WI38 (cell line): ENCODE data around the gene CELA2B.

Experiments used
- H3K4me3 ChIP-seq: 2 replicates; pipeline ENCODE4 v1.5.1; 2011; ENCODE audit warnings: low read depth, mild to moderate bottlenecking, control low read depth, low read length
- TF ChIP-seq, protein P1 (sequence below): IDR thresholded peaks from 2 replicates; pipeline ENCODE4 v1.5.1; 2012; ENCODE audit warnings: low read depth, mild to moderate bottlenecking, control low read depth, low read length

CELA2B gene

DNA sequence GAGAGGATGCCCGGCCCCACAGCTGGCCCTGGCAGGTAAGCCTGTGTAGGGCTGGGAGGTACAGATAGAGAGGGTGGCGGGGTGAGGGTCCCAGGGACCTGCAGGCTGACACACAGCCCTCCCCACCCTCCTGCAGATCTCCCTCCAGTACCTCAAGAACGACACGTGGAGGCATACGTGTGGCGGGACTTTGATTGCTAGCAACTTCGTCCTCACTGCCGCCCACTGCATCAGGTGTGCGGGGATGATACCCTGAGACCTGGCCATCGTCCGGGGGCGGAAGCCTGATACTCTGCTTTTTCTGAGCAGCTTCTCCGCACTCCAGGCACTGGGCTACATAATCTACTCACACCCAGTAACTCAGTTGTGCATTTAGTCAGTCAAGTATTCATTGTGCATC lies 35.5 kb upstream of the CELA2B start:
- H3K4me3 ChIP-seq, result no peak overlapping the region
- TF ChIP-seq, protein P1, sequence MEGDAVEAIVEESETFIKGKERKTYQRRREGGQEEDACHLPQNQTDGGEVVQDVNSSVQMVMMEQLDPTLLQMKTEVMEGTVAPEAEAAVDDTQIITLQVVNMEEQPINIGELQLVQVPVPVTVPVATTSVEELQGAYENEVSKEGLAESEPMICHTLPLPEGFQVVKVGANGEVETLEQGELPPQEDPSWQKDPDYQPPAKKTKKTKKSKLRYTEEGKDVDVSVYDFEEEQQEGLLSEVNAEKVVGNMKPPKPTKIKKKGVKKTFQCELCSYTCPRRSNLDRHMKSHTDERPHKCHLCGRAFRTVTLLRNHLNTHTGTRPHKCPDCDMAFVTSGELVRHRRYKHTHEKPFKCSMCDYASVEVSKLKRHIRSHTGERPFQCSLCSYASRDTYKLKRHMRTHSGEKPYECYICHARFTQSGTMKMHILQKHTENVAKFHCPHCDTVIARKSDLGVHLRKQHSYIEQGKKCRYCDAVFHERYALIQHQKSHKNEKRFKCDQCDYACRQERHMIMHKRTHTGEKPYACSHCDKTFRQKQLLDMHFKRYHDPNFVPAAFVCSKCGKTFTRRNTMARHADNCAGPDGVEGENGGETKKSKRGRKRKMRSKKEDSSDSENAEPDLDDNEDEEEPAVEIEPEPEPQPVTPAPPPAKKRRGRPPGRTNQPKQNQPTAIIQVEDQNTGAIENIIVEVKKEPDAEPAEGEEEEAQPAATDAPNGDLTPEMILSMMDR, result no peak

- TF ChIP-seq, protein P1, result no peak
- H3K4me3 ChIP-seq, result no peak overlapping the region
Measured at GRCh38 chr1:15441247-15441646, 34.7 kb upstream of the CELA2B start.

GRCh38 chr1:15442119-15442518 lies 33.8 kb upstream of the CELA2B start:
- TF ChIP-seq, protein P1, result no peak
- no peak overlapping the region for H3K4me3 ChIP-seq

DNA sequence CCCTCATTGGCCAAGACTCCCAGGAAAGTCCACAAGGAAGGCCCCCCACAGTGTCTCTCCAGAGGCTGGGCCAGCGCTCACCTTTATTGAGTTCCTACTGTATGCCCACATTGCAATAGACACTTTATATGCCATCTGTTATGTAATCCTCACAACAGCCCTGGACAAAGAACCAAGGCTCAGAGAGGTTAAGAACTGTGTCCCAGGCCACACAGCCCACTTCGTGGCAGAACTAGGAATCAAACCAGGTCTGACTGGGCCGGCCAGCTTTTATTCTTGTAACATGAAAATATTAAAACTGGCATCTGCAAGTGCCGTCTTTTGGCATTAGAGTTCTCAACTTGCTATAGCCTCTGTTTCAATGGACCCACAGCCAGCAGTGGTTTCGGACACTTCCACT lies 33.1 kb upstream of the CELA2B start:
- TF ChIP-seq, protein P1, result no peak
- H3K4me3 ChIP-seq, result no peak overlapping the region

DNA sequence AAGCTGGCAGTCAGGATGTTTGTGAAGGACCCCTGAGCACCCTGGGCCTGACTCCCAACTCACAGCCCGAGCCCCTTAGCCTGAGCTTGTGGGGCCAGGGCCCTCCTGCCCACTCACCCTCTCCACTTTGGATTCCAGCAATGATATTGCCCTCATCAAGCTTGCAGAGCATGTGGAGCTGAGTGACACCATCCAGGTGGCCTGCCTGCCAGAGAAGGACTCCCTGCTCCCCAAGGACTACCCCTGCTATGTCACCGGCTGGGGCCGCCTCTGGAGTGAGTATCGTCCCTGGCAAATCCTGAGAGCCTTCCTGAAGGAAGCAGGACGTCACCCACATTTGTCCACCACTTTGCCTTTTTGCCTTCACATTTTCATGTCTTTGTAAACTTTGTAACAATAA lies 32.6 kb upstream of the CELA2B start:
- no peak overlapping the region for H3K4me3 ChIP-seq
- TF ChIP-seq, protein P1, result no peak

- TF ChIP-seq, protein P1, result no peak
- H3K4me3 ChIP-seq, result no peak overlapping the region
Measured at GRCh38 chr1:15444468-15445389, 31.2 kb upstream of the CELA2B start.

DNA sequence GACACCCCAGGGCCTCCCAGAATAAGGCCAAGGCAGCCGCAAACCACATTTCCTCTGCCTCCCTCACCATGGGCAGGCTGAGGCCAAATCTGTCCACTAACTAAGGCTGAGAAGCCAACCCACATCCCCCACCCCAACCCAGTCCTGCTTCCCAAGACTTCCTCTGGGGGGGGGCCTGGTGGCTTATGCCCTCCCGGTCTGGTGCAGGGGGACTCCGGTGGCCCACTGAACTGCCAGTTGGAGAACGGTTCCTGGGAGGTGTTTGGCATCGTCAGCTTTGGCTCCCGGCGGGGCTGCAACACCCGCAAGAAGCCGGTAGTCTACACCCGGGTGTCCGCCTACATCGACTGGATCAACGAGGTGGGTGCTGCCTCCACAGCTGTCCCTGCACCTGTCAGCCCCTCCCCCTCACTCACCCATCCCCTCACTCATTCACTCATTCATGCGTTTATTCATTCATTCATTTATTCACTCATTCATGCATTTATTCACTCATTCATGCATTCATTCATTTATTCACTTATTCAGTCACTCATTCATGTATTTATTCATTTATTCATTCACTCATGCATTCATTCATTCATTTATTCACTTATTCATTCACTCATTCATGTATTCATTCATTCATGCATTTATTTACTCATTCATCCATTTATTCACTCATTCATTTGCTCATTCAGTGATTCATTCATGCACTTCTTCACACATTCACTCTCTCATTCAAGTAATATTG lies 30.3 kb upstream of the CELA2B start:
- no peak overlapping the region for H3K4me3 ChIP-seq
- TF ChIP-seq, protein P1, result no peak
